H9 (cell line): ENCODE measurements around the gene CAB39. TPM values are rescaled to one million over a fixed set of nuclear protein-coding genes. Genes with fewer than 3 reads are reported as not detected.

ENCODE experiments used
- DNase-seq: peaks from one replicate; pipeline ENCODE4 v3.0.0-alpha.2; 2017
- H2AFZ ChIP-seq: one replicate; pipeline ENCODE4 v1.6.1; 2013; ENCODE audit warnings: mild to moderate bottlenecking, low read length, control low read depth, moderate library complexity
- H2AK5ac ChIP-seq: 2 replicates; pipeline ENCODE4 v1.6.1; 2013; ENCODE audit warnings: low read length, control low read depth, mixed read lengths; ENCODE audit not compliant: insufficient read length
- H2BK120ac ChIP-seq: one replicate; pipeline ENCODE4 v1.6.1; 2013; ENCODE audit warnings: low read depth, mild to moderate bottlenecking, low read length, control low read depth, inconsistent platforms; ENCODE audit not compliant: poor library complexity, severe bottlenecking
- H2BK12ac ChIP-seq: 2 replicates; pipeline ENCODE4 v1.6.1; 2013; ENCODE audit warnings: low read length, control low read depth, mixed read lengths, low read depth; ENCODE audit not compliant: insufficient read length
- H2BK15ac ChIP-seq: 2 replicates; pipeline ENCODE4 v1.6.1; 2013; ENCODE audit warnings: low read depth, low read length, control low read depth
- H2BK20ac ChIP-seq: one replicate; pipeline ENCODE4 v1.6.1; 2013; ENCODE audit warnings: low read depth, mild to moderate bottlenecking, low read length, control low read depth, inconsistent platforms; ENCODE audit not compliant: poor library complexity, severe bottlenecking
- H2BK5ac ChIP-seq: 2 replicates; pipeline ENCODE4 v1.6.1; 2013; ENCODE audit warnings: low read length, control low read depth, mixed read lengths; ENCODE audit not compliant: insufficient read length
- H3K14ac ChIP-seq: 2 replicates; pipeline ENCODE4 v1.6.1; 2013; ENCODE audit warnings: low read length, control low read depth; ENCODE audit not compliant: insufficient read depth
- H3K18ac ChIP-seq: 2 replicates; pipeline ENCODE4 v1.6.1; 2013; ENCODE audit warnings: low read depth, mild to moderate bottlenecking, mixed read lengths, low read length, control low read depth; ENCODE audit not compliant: insufficient read length
- H3K23ac ChIP-seq: 2 replicates; pipeline ENCODE4 v1.6.1; 2013; ENCODE audit warnings: low read length, control low read depth, mixed read lengths, low read depth; ENCODE audit not compliant: insufficient read length
- H3K23me2 ChIP-seq: 2 replicates; pipeline ENCODE4 v1.6.1; 2013; ENCODE audit warnings: low read depth, mild to moderate bottlenecking, mixed read lengths, low read length, control low read depth; ENCODE audit not compliant: insufficient read length, poor library complexity, severe bottlenecking
- H3K27ac ChIP-seq: 2 replicates; pipeline ENCODE4 v1.5.1; 2013; ENCODE audit warnings: low read length, control low read depth, mixed read lengths, low read depth; ENCODE audit not compliant: insufficient read length
- H3K27me3 ChIP-seq: 2 replicates; pipeline ENCODE4 v1.6.1; 2013; ENCODE audit warnings: low read length, control low read depth, inconsistent platforms; ENCODE audit not compliant: insufficient read depth
- H3K4ac ChIP-seq: 2 replicates; pipeline ENCODE4 v1.6.1; 2013; ENCODE audit warnings: low read depth, mild to moderate bottlenecking, control low read depth, inconsistent platforms, low read length, moderate library complexity
- H3K4me1 ChIP-seq: 2 replicates; pipeline ENCODE4 v1.6.1; 2013; ENCODE audit warnings: low read length, control low read depth, inconsistent platforms; ENCODE audit not compliant: insufficient read depth
- H3K4me2 ChIP-seq: 2 replicates; pipeline ENCODE4 v1.6.1; 2013; ENCODE audit warnings: low read length, control low read depth, mixed read lengths; ENCODE audit not compliant: insufficient read length, insufficient read depth
- H3K56ac ChIP-seq: 2 replicates; pipeline ENCODE4 v1.6.1; 2013; ENCODE audit warnings: low read depth, mild to moderate bottlenecking, mixed read lengths, low read length, control low read depth; ENCODE audit not compliant: insufficient read length
- H3K79me1 ChIP-seq: 2 replicates; pipeline ENCODE4 v1.6.1; 2013; ENCODE audit warnings: low read depth, mild to moderate bottlenecking, moderate library complexity, low read length, control low read depth, inconsistent platforms; ENCODE audit not compliant: insufficient read depth, poor library complexity, severe bottlenecking
- H3K79me2 ChIP-seq: 2 replicates; pipeline ENCODE4 v1.6.1; 2013; ENCODE audit warnings: low read length, control low read depth, inconsistent platforms; ENCODE audit not compliant: insufficient read depth
- H3K9ac ChIP-seq: 2 replicates; pipeline ENCODE4 v1.6.1; 2013; ENCODE audit warnings: low read length, control low read depth, mixed read lengths; ENCODE audit not compliant: insufficient read length; ENCODE audit errors: extremely low read depth
- H3K9me3 ChIP-seq: one replicate; pipeline ENCODE4 v1.6.1; 2013; ENCODE audit warnings: low read depth, low read length, inconsistent platforms; ENCODE audit not compliant: control insufficient read depth
- H3T11ph ChIP-seq: one replicate; pipeline ENCODE4 v1.6.1; 2013; ENCODE audit warnings: mild to moderate bottlenecking, low read length, control low read depth, inconsistent platforms
- H4K20me1 ChIP-seq: one replicate; pipeline ENCODE4 v1.6.1; 2013; ENCODE audit not compliant: control insufficient read depth, insufficient read length, insufficient read depth
- H4K5ac ChIP-seq: 2 replicates; pipeline ENCODE4 v1.6.1; 2013; ENCODE audit warnings: low read depth, mild to moderate bottlenecking, mixed read lengths, low read length, control low read depth; ENCODE audit not compliant: insufficient read length
- H4K8ac ChIP-seq: replicated peaks from 2 replicates; pipeline ENCODE4 v1.6.1; 2013; ENCODE audit warnings: low read length, control low read depth, mixed read lengths, low read depth; ENCODE audit not compliant: insufficient read length
- H4K91ac ChIP-seq: 2 replicates; pipeline ENCODE4 v1.6.1; 2013; ENCODE audit warnings: low read depth, mild to moderate bottlenecking, moderate library complexity, mixed read lengths, low read length, control low read depth; ENCODE audit not compliant: insufficient read length
- H3K27ac Mint-ChIP-seq, 3 experiments: 2 replicates in 2 of 3; 3 replicates in 1 of 3; pipeline ENCODE4 v1.8.0; 2020 to 2021; ENCODE audit warnings: mixed read lengths in 3 of 3, mild to moderate bottlenecking in 1 of 3, moderate library complexity in 1 of 3
- H3K27me3 Mint-ChIP-seq: 2 replicates; pipeline ENCODE4 v1.8.0; 2021; ENCODE audit warnings: low read depth, mild to moderate bottlenecking, moderate library complexity, mixed read lengths
- H3K36me3 Mint-ChIP-seq, 3 experiments: 2 replicates in 2 of 3; 3 replicates in 1 of 3; pipeline ENCODE4 v1.8.0; 2020 to 2021; ENCODE audit warnings: low read depth in 3 of 3, mixed read lengths in 3 of 3; ENCODE audit not compliant: insufficient read depth in 1 of 3
- H3K4me1 Mint-ChIP-seq, 2 experiments: 2 replicates each; pipeline ENCODE4 v1.8.0; 2020; ENCODE audit warnings: mixed read lengths in 2 of 2
- H3K4me3 Mint-ChIP-seq, 2 experiments: 2 replicates in 1 of 2; 3 replicates in 1 of 2; pipeline ENCODE4 v1.8.0; 2020 to 2021; ENCODE audit warnings: mild to moderate bottlenecking in 2 of 2, mixed read lengths in 2 of 2, moderate library complexity in 1 of 2
- H3K9me3 Mint-ChIP-seq, 2 experiments: 2 replicates in 1 of 2; 3 replicates in 1 of 2; pipeline ENCODE4 v1.8.0; 2020; ENCODE audit warnings: mild to moderate bottlenecking in 2 of 2, mixed read lengths in 2 of 2, moderate library complexity in 1 of 2
- CTCF ChIP-seq: fragments of 200-600 bp; sonication (generic); conservative IDR thresholded peaks from 3 replicates; pipeline ENCODE4 v1.8.0; 2021; ENCODE audit warnings: antibody characterized with exemption, mild to moderate bottlenecking
- WGBS: extraction: QIAGEN DNeasy Blood & Tissue Kit; methylation state at CpG from one replicate; pipeline ENCODE4 v1.1.7; 2013; ENCODE audit warnings: missing lambda C conversion rate, low lambda C conversion rate, mixed read lengths; ENCODE audit not compliant: insufficient read length; ENCODE audit errors: extremely low coverage; 5-methylcytosine and 5-hydroxymethylcytosine counted together
- total RNA-seq: library from RNA; stranded (reverse); gene quantifications from 2 replicates; pipeline ENCODE4 v1.2.1, GENCODE V29; 2021

Gene CAB39
- total RNA-seq, 1 experiment from 2014 or later: 42.7 TPM

DNA sequence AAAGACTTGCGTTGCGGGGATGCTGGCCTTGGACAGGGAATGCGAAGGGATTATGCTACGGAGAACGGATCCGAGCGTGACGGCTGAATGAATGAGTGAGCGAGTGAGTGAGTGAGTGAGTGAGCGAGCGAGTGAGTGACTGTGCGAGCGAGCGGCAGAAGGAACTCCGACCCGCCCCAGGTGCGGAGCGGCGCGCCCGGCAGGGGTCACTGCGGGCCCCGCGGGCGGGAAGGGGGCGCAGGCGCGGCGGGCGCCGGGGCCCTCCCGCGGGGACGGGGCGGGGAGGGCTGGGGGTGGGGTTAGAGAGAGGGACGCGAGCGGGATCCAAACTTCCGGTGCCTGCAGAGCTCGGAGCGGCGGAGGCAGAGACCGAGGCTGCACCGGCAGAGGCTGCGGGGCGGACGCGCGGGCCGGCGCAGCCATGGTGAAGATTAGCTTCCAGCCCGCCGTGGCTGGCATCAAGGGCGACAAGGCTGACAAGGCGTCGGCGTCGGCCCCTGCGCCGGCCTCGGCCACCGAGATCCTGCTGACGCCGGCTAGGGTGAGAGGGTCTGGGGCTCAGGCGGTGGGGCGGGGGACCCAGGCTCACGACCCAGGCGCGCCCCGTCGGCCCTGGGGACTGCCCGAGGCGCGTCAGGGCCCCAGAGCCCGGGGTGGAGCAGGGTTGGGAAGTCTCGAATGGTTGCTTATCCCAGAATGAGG, 152.1 kb downstream of the CAB39 start, which contains the start of gene ITM2C:
TSS of gene ITM2C (plus strand) at position 338 of the 702 bp plus-strand sequence. CDS start at position 422, 84 bp downstream.
- no CpG with 5 or more reads among the region's 76 CpGs for WGBS
- Mint-ChIP-seq H3K9me3 (peaks cover 0 to 2% of the 10 kb centered on the region in 2 experiments; a peak in 2 of 5 replicates), H3K27me3 (peaks cover 5% of the 10 kb centered on the region; the same call in 1 of the 2 replicates), H3K4me1 (peaks cover 64 to 65% of the 10 kb centered on the region in 2 experiments), H3K27ac (peak within 1 kb of the TSS; percentile 93 to 99 (median 95)), H3K36me3 (peaks cover 0 to 5% (median 0%) of the 10 kb centered on the region in 3 experiments; a peak in 2 of 7 replicates), H3K4me3 (peak within 1 kb of the TSS; percentile 88 to 93)
- Histone ChIP-seq H2BK20ac (no peak within 1 kb of the TSS), H3K4me1 (peaks cover 20% of the 10 kb centered on the region; the same call in 1 of the 2 replicates), H2BK15ac (no peak within 1 kb of the TSS), H2AK5ac (no peak within 1 kb of the TSS), H3K23ac (no peak within 1 kb of the TSS), H3K4me2 (peak within 1 kb of the TSS; percentile 73), H4K5ac (no peak within 1 kb of the TSS), H4K20me1 (no peaks in the 10 kb centered on the region), H3K9me3 (no peaks in the 10 kb centered on the region), H4K8ac (no peak within 1 kb of the TSS), H4K91ac (no peak within 1 kb of the TSS), H2BK12ac (no peak within 1 kb of the TSS), H3K4ac (peak within 1 kb of the TSS; percentile 11; the same call in 1 of the 2 replicates), H3K18ac (peak within 1 kb of the TSS; percentile 83), H2BK5ac (no peak within 1 kb of the TSS), H2AFZ (no peak within 1 kb of the TSS), H2BK120ac (no peak within 1 kb of the TSS), H3T11ph (no peak within 1 kb of the TSS), H3K14ac (peak within 1 kb of the TSS; percentile 64), H3K27me3 (no peaks in the 10 kb centered on the region), H3K27ac (peak within 1 kb of the TSS; percentile 22), H3K56ac (no peak within 1 kb of the TSS), H3K79me1 (no peaks in the 10 kb centered on the region), H3K9ac (peak within 1 kb of the TSS; percentile 79), H3K23me2 (peaks cover 10% of the 10 kb centered on the region), H3K79me2 (peaks cover 23% of the 10 kb centered on the region; the same call in 1 of the 2 replicates)
- DNase-seq: peak; percentile 82
- peak; percentile 36; the same call in 2 of the 3 replicates for TF ChIP-seq CTCF
